OCI-LY3 (cell line): ENCODE measurements around the gene ERAP2.
"Not testable (repeated sequence)": the region's sequence is repeated elsewhere in the genome, so short reads cannot be mapped to it uniquely, and the experiment has no call there.

ENCODE experiments used
- H2AFZ ChIP-seq: fragments of 200-600, 300-600 bp; shearing (Covaris generic); 2 replicates; pipeline ENCODE4 v1.6.0; 2014; ENCODE audit warnings: antibody characterized with exemption, low read depth, low read length
- H3K27ac ChIP-seq: fragments of 200-600, 300-600 bp; sonication (generic); 2 replicates; pipeline ENCODE4 v1.5.1; 2014; ENCODE audit warnings: mild to moderate bottlenecking, low read length, moderate library complexity, mixed read lengths
- H3K27me3 ChIP-seq: fragments of 200-600, 300-600 bp; sonication (generic); 2 replicates; pipeline ENCODE4 v1.6.1; 2014; ENCODE audit warnings: low read depth, low read length, mixed read lengths
- H3K36me3 ChIP-seq: fragments of 200-600, 300-600 bp; sonication (generic); replicated peaks from 2 replicates; pipeline ENCODE3; 2014; ENCODE audit warnings: low read depth, low read length, mixed read lengths
- H3K4me1 ChIP-seq: fragments of 300-600, 200-600 bp; sonication (generic); 2 replicates; pipeline ENCODE4 v1.6.1; 2014; ENCODE audit warnings: low read length, mixed read lengths
- H3K4me2 ChIP-seq: fragments of 200-600, 300-600 bp; sonication (generic); 2 replicates; pipeline ENCODE4 v1.6.1; 2014; ENCODE audit warnings: low read length, mixed read lengths
- H3K4me3 ChIP-seq: fragments of 300-600, 200-600 bp; sonication (generic); 2 replicates; pipeline ENCODE4 v1.5.1; 2014; ENCODE audit warnings: antibody characterized with exemption, mild to moderate bottlenecking, low read length, moderate library complexity
- H3K79me2 ChIP-seq: fragments of 300-600, 200-600 bp; shearing (Covaris generic); 2 replicates; pipeline ENCODE4 v1.6.1; 2014; ENCODE audit warnings: mild to moderate bottlenecking, low read length, mixed read lengths
- H3K9ac ChIP-seq: fragments of 300-600, 200-600 bp; shearing (Covaris generic); 2 replicates; pipeline ENCODE4 v1.6.0; 2014; ENCODE audit warnings: mild to moderate bottlenecking, low read length, moderate library complexity
- H3K9me3 ChIP-seq: fragments of 200-600, 300-600 bp; shearing (Covaris generic); 2 replicates; pipeline ENCODE4 v1.6.1; 2014; ENCODE audit warnings: low read length, mixed read lengths; ENCODE audit not compliant: insufficient read depth
- H4K20me1 ChIP-seq: fragments of 200-600, 300-600 bp; sonication (generic); 2 replicates; pipeline ENCODE4 v1.6.1; 2016; ENCODE audit warnings: low read length, mixed read lengths; ENCODE audit not compliant: insufficient read depth
- CTCF ChIP-seq: fragments of 200-600, 300-600 bp; sonication (generic); IDR thresholded peaks from 2 replicates; pipeline ENCODE4 v1.5.1; 2014; ENCODE audit warnings: antibody characterized with exemption, low read length, low read depth
- EZH2phosphoT487 ChIP-seq: fragments of 200-600 bp; shearing (Covaris generic); IDR thresholded peaks from 2 replicates; pipeline ENCODE4 v1.6.1; 2018; ENCODE audit warnings: antibody characterized with exemption, mixed run types, low read depth

The ERAP2 gene

GRCh38 chr5:96927008-96927407 lies 50.7 kb downstream of the ERAP2 start:
- Histone ChIP-seq H2AFZ (no peak overlapping the region), H4K20me1 (no peaks in the 10 kb centered on the region)
- TF ChIP-seq CTCF: no peak
- no peak for TF ChIP-seq EZH2phosphoT487

GRCh38 chr5:96928931-96929708 lies 52.8 kb downstream of the ERAP2 start:
- TF ChIP-seq EZH2phosphoT487 (no peak), CTCF (no peak)
- no peaks in the 10 kb centered on the region for H3K27me3 ChIP-seq
- no peaks in the 10 kb centered on the region; the same call in 1 of the 2 replicates for H3K9me3 ChIP-seq
- H3K9ac ChIP-seq: no peak overlapping the region
- H3K27ac ChIP-seq: no peak overlapping the region
- no peak overlapping the region for H2AFZ ChIP-seq
- peaks cover 19% of the 10 kb centered on the region; the same call in 1 of the 2 replicates for H3K79me2 ChIP-seq
- H3K4me1 ChIP-seq: peaks cover 38% of the 10 kb centered on the region
- no peaks in the 10 kb centered on the region for H4K20me1 ChIP-seq
- no peak overlapping the region for H3K4me3 ChIP-seq
- H3K36me3 ChIP-seq: no peaks in the 10 kb centered on the region
- H3K4me2 ChIP-seq: no peak overlapping the region

More at GRCh38 chr5:96927008-96927407, 50.7 kb downstream of the ERAP2 start:
- Histone ChIP-seq H3K36me3 (no peaks in the 10 kb centered on the region), H3K79me2 (peaks cover 1% of the 10 kb centered on the region; the same call in 1 of the 2 replicates), H3K4me1 (peaks cover 28% of the 10 kb centered on the region), H3K9ac (no peak overlapping the region), H3K9me3 (no peaks in the 10 kb centered on the region), H3K27ac (no peak overlapping the region), H3K4me3 (no peak overlapping the region), H3K27me3 (no peaks in the 10 kb centered on the region), H3K4me2 (no peak overlapping the region)

- H4K20me1 ChIP-seq: no peaks in the 10 kb centered on the region
- H3K4me2 ChIP-seq: no peak overlapping the region
- H3K4me1 ChIP-seq: peaks cover 41% of the 10 kb centered on the region
- TF ChIP-seq EZH2phosphoT487 (no peak), CTCF (no peak)
- H2AFZ ChIP-seq: no peak overlapping the region
- H3K4me3 ChIP-seq: no peak overlapping the region
- H3K9me3 ChIP-seq: peaks cover 2% of the 10 kb centered on the region; the same call in 1 of the 2 replicates
- no peaks in the 10 kb centered on the region for H3K36me3 ChIP-seq
- no peak overlapping the region for H3K9ac ChIP-seq
- H3K27ac ChIP-seq: no peak overlapping the region
- peaks cover 19% of the 10 kb centered on the region; the same call in 1 of the 2 replicates for H3K79me2 ChIP-seq
- no peaks in the 10 kb centered on the region for H3K27me3 ChIP-seq
Observed at GRCh38 chr5:96930058-96930457, 53.8 kb downstream of the ERAP2 start.

- H3K4me3 ChIP-seq: no peak overlapping the region
- H3K27ac ChIP-seq: no peak overlapping the region
- TF ChIP-seq CTCF: no peak
- no peak for TF ChIP-seq EZH2phosphoT487
- peaks cover 41% of the 10 kb centered on the region for H3K4me1 ChIP-seq
- peaks cover 2% of the 10 kb centered on the region; the same call in 1 of the 2 replicates for H3K9me3 ChIP-seq
- no peaks in the 10 kb centered on the region for H4K20me1 ChIP-seq
- no peaks in the 10 kb centered on the region for H3K36me3 ChIP-seq
- H3K9ac ChIP-seq: no peak overlapping the region
- H3K27me3 ChIP-seq: no peaks in the 10 kb centered on the region
- peaks cover 19% of the 10 kb centered on the region; the same call in 1 of the 2 replicates for H3K79me2 ChIP-seq
- no peak overlapping the region for H3K4me2 ChIP-seq
- H2AFZ ChIP-seq: no peak overlapping the region
Observed at GRCh38 chr5:96930589-96930988, 54.3 kb downstream of the ERAP2 start.

GRCh38 chr5:96931037-96931436 lies 54.7 kb downstream of the ERAP2 start:
- not testable (repeated sequence) for H3K9me3 ChIP-seq, H3K9ac ChIP-seq, H3K27me3 ChIP-seq, H4K20me1 ChIP-seq, H2AFZ ChIP-seq, H3K36me3 ChIP-seq
- H3K4me3 ChIP-seq: peak overlapping the region; percentile 98; the same call in 1 of the 2 replicates
- peak overlapping the region; percentile 12 for H3K27ac ChIP-seq
- peaks cover 40% of the 10 kb centered on the region for H3K4me1 ChIP-seq
- peaks cover 21% of the 10 kb centered on the region for H3K79me2 ChIP-seq
- H3K4me2 ChIP-seq: peak overlapping the region; percentile 94
